ENCODE measurements around the gene SIL1. TPM values are rescaled to one million over a fixed set of nuclear protein-coding genes. Genes with fewer than 3 reads are reported as not detected.

SIL1 gene
- total RNA-seq, 3 donors from 2014 or later (not counting 1 experiment from before 2014, with no cell fraction given): 16.9 to 22.5 (median 22.4) TPM

DNA sequence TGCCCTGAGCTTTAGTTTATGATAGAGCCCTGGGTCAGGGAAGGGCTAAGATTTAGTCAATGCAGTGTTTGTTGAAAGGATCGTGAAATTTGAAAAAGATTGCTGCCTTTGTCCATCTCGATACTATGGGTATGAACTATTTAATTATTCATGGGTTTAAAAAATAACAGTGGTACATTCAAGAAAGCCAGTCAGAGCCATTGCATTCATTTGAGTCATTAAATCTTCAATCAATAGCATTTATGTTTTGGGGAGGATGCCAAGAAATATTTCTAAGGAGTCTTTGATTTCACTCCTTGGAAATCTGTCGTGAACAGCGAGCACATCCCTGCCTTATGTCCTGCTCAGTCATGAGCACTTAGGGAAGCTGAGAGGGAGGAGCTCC, 268.6 kb downstream of the SIL1 start:
- no peak for TF ChIP-seq CTCF (IDR thresholded peaks at IDR 0.05)
- H3K27ac ChIP-seq (ENCODE audit: low read length): no peak overlapping the region
- H3K9me3 ChIP-seq (ENCODE audit: control insufficient read depth, insufficient read depth, low read length): no peaks in the 10 kb centered on the region
- Mint-ChIP-seq H3K27ac (no peak overlapping the region), H3K4me1 (peaks cover 0 to 6% of the 10 kb centered on the region in 2 donors), H3K36me3 (peaks cover 6% of the 10 kb centered on the region), H3K27me3 (ENCODE audit: low read depth in 2 of 2) (no peaks in the 10 kb centered on the region), H3K4me3 (no peak overlapping the region), H3K9me3 (no peaks in the 10 kb centered on the region)
- no peak overlapping the region for H3K4me3 ChIP-seq (ENCODE audit: low read length)
- peaks cover 6% of the 10 kb centered on the region for H3K36me3 ChIP-seq (ENCODE audit: control insufficient read depth, insufficient read depth, low read length)
- intact Hi-C loops (cut with micrococcal nuclease): no loop called here
- ATAC-seq (no peak), DNase-seq (no peak)
- H3K4me1 ChIP-seq (ENCODE audit: control insufficient read depth, insufficient read depth, low read length): no peaks in the 10 kb centered on the region
- 95% methylated on average over 4 of the region's 4 CpGs for WGBS (ENCODE audit: insufficient coverage)
- no peaks in the 10 kb centered on the region for H3K27me3 ChIP-seq (ENCODE audit: control insufficient read depth, insufficient read depth, low read length)

GRCh38 chr5:138927979-138928378, 270.2 kb downstream of the SIL1 start:
- Mint-ChIP-seq H3K4me3 (no peak overlapping the region), H3K27me3 (ENCODE audit: low read depth in 2 of 2) (no peaks in the 10 kb centered on the region), H3K4me1 (peaks cover 0 to 6% of the 10 kb centered on the region in 2 donors), H3K9me3 (no peaks in the 10 kb centered on the region), H3K27ac (no peak overlapping the region), H3K36me3 (peaks cover 6% of the 10 kb centered on the region)
- TF ChIP-seq CTCF (IDR thresholded peaks at IDR 0.05): no peak
- 94% methylated on average over 7 of the region's 7 CpGs for WGBS (ENCODE audit: insufficient coverage)
- intact Hi-C loops (cut with micrococcal nuclease): no loop called here
- Histone ChIP-seq H3K4me1 (ENCODE audit: control insufficient read depth, insufficient read depth, low read length) (no peaks in the 10 kb centered on the region), H3K36me3 (ENCODE audit: control insufficient read depth, insufficient read depth, low read length) (peaks cover 6% of the 10 kb centered on the region), H3K27me3 (ENCODE audit: control insufficient read depth, insufficient read depth, low read length) (no peaks in the 10 kb centered on the region), H3K9me3 (ENCODE audit: control insufficient read depth, insufficient read depth, low read length) (no peaks in the 10 kb centered on the region), H3K27ac (ENCODE audit: low read length) (no peak overlapping the region), H3K4me3 (ENCODE audit: low read length) (no peak overlapping the region)
- DNase-seq: no peak
- ATAC-seq: no peak

DNA sequence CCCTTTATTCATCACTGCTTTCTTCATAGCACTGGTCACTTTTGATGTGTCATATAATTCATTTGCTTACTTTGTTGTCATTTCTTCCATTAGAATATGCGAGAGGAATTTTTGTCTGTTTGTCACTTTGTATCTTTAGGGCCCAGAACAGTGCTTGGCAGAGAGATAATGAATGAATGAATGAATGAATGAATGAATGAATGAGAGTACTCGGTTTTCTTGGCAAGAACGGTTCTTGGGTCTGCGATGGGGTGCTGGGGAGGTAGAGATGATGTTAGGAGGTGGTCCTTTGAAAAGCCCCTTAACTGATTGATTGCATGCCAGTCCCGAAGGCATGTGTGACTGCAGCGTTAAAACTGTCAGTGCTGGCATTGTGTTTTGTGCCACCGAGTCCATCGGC, 270.6 kb downstream of the SIL1 start:
- no peaks in the 10 kb centered on the region for H3K27me3 ChIP-seq (ENCODE audit: control insufficient read depth, insufficient read depth, low read length)
- no peak overlapping the region for H3K4me3 Mint-ChIP-seq
- ATAC-seq: no peak
- H3K27me3 Mint-ChIP-seq (ENCODE audit: low read depth in 2 of 2): no peaks in the 10 kb centered on the region
- peaks cover 6% of the 10 kb centered on the region for H3K36me3 Mint-ChIP-seq
- H3K4me3 ChIP-seq (ENCODE audit: low read length): no peak overlapping the region
- no peak overlapping the region for H3K27ac Mint-ChIP-seq
- no peak overlapping the region for H3K27ac ChIP-seq (ENCODE audit: low read length)
- peaks cover 6% of the 10 kb centered on the region for H3K36me3 ChIP-seq (ENCODE audit: control insufficient read depth, insufficient read depth, low read length)
- peaks cover 0 to 6% of the 10 kb centered on the region in 2 donors for H3K4me1 Mint-ChIP-seq
- no peaks in the 10 kb centered on the region for H3K9me3 Mint-ChIP-seq
- no peak for TF ChIP-seq CTCF (IDR thresholded peaks at IDR 0.05)
- DNase-seq: no peak
- intact Hi-C loops (cut with micrococcal nuclease): no loop called here
- no peaks in the 10 kb centered on the region for H3K9me3 ChIP-seq (ENCODE audit: control insufficient read depth, insufficient read depth, low read length)
- no peaks in the 10 kb centered on the region for H3K4me1 ChIP-seq (ENCODE audit: control insufficient read depth, insufficient read depth, low read length)
- 94% methylated on average over 8 of the region's 8 CpGs for WGBS (ENCODE audit: insufficient coverage)

DNA sequence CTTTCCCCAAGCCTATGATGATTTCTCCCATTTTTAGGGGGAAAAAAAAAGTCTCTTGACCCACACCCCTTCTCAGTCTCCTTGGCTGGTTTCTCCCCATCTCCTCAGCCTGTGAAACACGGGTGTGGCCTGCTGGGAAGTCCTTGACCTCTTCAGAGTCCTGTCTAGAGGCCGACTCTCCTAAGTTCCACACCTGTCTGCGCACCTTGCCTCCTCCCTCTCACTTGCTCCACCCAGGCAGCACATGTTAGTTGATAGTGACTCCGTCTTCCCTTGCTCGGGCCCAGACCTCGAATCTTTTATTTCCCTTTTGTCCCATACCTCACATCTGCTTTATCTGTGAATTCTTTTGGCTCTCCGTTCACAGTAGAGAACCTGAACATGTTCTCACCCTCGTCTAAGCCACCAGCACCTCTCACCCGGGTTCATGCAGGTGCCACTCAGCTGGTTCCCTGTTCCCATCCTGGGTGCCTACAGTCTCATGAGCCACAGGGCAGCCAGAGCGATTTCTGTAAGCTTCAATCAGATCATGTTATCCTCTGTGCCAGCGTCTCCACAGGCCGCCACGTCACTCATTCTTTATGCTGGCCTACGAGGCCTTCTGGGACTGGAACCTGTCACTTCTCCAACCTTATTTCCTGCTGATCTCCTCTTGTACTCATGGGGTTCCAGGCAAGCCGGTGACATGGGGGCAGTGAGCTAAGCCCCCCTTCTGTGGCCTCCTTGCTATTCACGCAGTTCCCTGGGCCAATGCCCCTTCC, 271.3 kb downstream of the SIL1 start:
- DNase-seq (no peak), ATAC-seq (no peak)
- 95% methylated on average over 16 of the region's 16 CpGs for WGBS (ENCODE audit: insufficient coverage)
- intact Hi-C loops (cut with micrococcal nuclease): no loop called here
- no peaks in the 10 kb centered on the region for H3K9me3 ChIP-seq (ENCODE audit: control insufficient read depth, insufficient read depth, low read length)
- no peak for TF ChIP-seq CTCF (IDR thresholded peaks at IDR 0.05)
- Mint-ChIP-seq H3K9me3 (no peaks in the 10 kb centered on the region), H3K4me3 (no peak overlapping the region), H3K4me1 (peaks cover 0 to 6% of the 10 kb centered on the region in 2 donors), H3K36me3 (peaks cover 6% of the 10 kb centered on the region), H3K27ac (no peak overlapping the region), H3K27me3 (ENCODE audit: low read depth in 2 of 2) (no peaks in the 10 kb centered on the region)
- no peak overlapping the region for H3K4me3 ChIP-seq (ENCODE audit: low read length)
- no peak overlapping the region for H3K27ac ChIP-seq (ENCODE audit: low read length)
- no peaks in the 10 kb centered on the region for H3K4me1 ChIP-seq (ENCODE audit: control insufficient read depth, insufficient read depth, low read length)
- no peaks in the 10 kb centered on the region for H3K27me3 ChIP-seq (ENCODE audit: control insufficient read depth, insufficient read depth, low read length)
- peaks cover 6% of the 10 kb centered on the region for H3K36me3 ChIP-seq (ENCODE audit: control insufficient read depth, insufficient read depth, low read length)

Measured in natural killer cell (primary cell).